Prostate gland (tissue), 2 donors: ENCODE measurements around the gene BDKRB2. TPM values are rescaled to one million over a fixed set of nuclear protein-coding genes. Genes with fewer than 3 reads are reported as not detected.

ENCODE experiments used
- DNase-seq: peaks from one replicate; pipeline ENCODE4 v3.0.0-alpha.2; 2019; ENCODE audit warnings: low spot score
- H3K27ac ChIP-seq, 2 donors: fragments of 200-600 bp; sonication (generic); 2 replicates each; pipeline ENCODE4 v1.5.1; 2017 to 2019
- H3K27me3 ChIP-seq: fragments of 200-600 bp; sonication (generic); replicated peaks from 2 replicates; pipeline ENCODE4 v1.5.1; 2019; ENCODE audit not compliant: insufficient read depth
- H3K36me3 ChIP-seq, 2 donors: fragments of 200-600 bp; sonication (generic); 1 replicate in 1 of 2; 2 replicates in 1 of 2; pipeline versions ENCODE4 v1.5.1 to v1.8.1; 2017 to 2019
- H3K4me1 ChIP-seq: fragments of 200-600 bp; sonication (generic); replicated peaks from 2 replicates; pipeline ENCODE4 v1.5.1; 2019
- H3K4me3 ChIP-seq, 2 donors: fragments of 200-600 bp; sonication (generic); 2 replicates each; pipeline ENCODE4 v1.5.1; 2017 to 2019
- H3K9me3 ChIP-seq: fragments of 200-600 bp; sonication (generic); 2 replicates; pipeline ENCODE4 v1.5.1; 2017
- POLR2A ChIP-seq: fragments of 450-650 bp; IDR thresholded peaks from one replicate; pipeline ENCODE4 v1.6.1; 2016; ENCODE audit warnings: antibody characterized with exemption, mild to moderate bottlenecking
- POLR2AphosphoS5 ChIP-seq: sonication (generic); formaldehyde crosslinking; IDR thresholded peaks from one replicate; pipeline ENCODE4 v1.6.1; 2017; ENCODE audit warnings: antibody characterized with exemption
- WGBS: methylation state at CpG from one replicate; pipeline ENCODE4 v1.1.5; 2018; 5-methylcytosine and 5-hydroxymethylcytosine counted together
- intact Hi-C: fragments of 100-400 bp; cut with DNase I; formaldehyde crosslinking; loops from one replicate; pipeline ENCODE4 v1.14.2; 2022
- total RNA-seq, 2 donors: library from RNA; depleted of rRNA; stranded (reverse); fragments of >200 nt; gene quantifications; one replicate each; pipeline ENCODE4 v1.1.0, GENCODE V29; 2016
- TF ChIP-seq, protein P1 (sequence below), 4 experiments: fragments of 200-600 bp in 2 of 4; fragments of 450-650 bp in 2 of 4; sonication (generic) in 2 of 4; IDR thresholded peaks; 1 replicate in 3 of 4; 2 replicates in 1 of 4; pipeline ENCODE4 v1.5.1; 2016 to 2019; ENCODE audit warnings: antibody characterized with exemption in 4 of 4, mild to moderate bottlenecking in 2 of 4, moderate library complexity in 2 of 4

Gene BDKRB2
- total RNA-seq, 2 donors from 2014 or later = 0.97 to 1.2 TPM

DNA sequence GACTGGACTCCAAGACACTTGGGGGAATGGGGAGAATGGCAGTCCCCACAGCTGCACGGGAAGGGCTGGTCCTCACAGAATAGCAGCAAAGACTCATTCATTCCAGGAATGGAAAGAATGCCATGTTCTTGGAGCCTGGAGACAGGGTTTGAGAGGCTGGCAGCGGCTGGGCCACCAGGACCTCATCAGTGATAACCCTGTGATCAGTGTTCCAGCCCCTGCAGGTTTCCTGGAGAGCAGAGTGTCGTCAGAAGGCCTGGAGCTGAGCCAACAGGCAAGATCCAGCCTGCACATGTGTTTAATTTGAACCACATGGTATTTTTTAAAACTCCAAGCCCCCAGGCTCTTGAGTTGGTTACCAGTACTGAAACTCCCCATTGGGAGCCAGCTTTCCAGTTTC lies 62.7 kb downstream of the BDKRB2 start:
- intact Hi-C loops = no loop called here
- no peak for TF ChIP-seq POLR2AphosphoS5
- no peak for TF ChIP-seq POLR2A
- TF ChIP-seq, protein P1, sequence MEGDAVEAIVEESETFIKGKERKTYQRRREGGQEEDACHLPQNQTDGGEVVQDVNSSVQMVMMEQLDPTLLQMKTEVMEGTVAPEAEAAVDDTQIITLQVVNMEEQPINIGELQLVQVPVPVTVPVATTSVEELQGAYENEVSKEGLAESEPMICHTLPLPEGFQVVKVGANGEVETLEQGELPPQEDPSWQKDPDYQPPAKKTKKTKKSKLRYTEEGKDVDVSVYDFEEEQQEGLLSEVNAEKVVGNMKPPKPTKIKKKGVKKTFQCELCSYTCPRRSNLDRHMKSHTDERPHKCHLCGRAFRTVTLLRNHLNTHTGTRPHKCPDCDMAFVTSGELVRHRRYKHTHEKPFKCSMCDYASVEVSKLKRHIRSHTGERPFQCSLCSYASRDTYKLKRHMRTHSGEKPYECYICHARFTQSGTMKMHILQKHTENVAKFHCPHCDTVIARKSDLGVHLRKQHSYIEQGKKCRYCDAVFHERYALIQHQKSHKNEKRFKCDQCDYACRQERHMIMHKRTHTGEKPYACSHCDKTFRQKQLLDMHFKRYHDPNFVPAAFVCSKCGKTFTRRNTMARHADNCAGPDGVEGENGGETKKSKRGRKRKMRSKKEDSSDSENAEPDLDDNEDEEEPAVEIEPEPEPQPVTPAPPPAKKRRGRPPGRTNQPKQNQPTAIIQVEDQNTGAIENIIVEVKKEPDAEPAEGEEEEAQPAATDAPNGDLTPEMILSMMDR (IDR thresholded peaks at IDR 0.05) = no peak
- peaks cover 2% of the 10 kb centered on the region for H3K27me3 ChIP-seq
- H3K36me3 ChIP-seq = no peaks in the 10 kb centered on the region
- H3K9me3 ChIP-seq = no peaks in the 10 kb centered on the region
- DNase-seq = peak; percentile 14
- H3K27ac ChIP-seq = no peak overlapping the region
- no peaks in the 10 kb centered on the region for H3K4me1 ChIP-seq
- H3K4me3 ChIP-seq = no peak overlapping the region
- WGBS = 16% methylated on average over 3 of the region's 3 CpGs

DNA sequence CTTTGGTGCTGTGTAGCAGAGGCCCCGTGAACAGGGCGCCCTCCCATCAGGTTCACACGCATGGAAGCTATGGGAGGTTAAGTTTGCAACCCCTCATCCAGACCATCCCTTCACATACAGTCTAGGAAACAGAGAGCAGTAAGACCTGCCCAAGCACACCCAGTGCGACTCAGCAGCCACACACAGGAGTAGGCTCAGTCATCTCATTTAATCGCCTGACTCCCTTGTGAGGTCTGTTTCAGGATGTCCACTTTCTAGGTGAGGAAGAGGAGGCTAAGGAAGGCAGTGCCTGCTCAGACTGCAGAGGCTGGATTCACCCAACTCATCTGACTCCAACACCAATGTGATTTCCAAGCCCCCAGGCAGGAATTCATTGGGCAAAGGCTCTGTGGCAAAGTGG lies 63.3 kb downstream of the BDKRB2 start:
- no peak overlapping the region for H3K27ac ChIP-seq
- intact Hi-C loops = no loop called here
- H3K4me1 ChIP-seq = no peaks in the 10 kb centered on the region
- H3K4me3 ChIP-seq = no peak overlapping the region
- DNase-seq = no peak
- H3K36me3 ChIP-seq = no peaks in the 10 kb centered on the region
- H3K9me3 ChIP-seq = no peaks in the 10 kb centered on the region
- TF ChIP-seq, protein P1 (IDR thresholded peaks at IDR 0.05) = no peak
- TF ChIP-seq POLR2AphosphoS5 = no peak
- no peak for TF ChIP-seq POLR2A
- H3K27me3 ChIP-seq = peaks cover under 1% of the 10 kb centered on the region
- 85% methylated on average over 5 of the region's 5 CpGs for WGBS

DNA sequence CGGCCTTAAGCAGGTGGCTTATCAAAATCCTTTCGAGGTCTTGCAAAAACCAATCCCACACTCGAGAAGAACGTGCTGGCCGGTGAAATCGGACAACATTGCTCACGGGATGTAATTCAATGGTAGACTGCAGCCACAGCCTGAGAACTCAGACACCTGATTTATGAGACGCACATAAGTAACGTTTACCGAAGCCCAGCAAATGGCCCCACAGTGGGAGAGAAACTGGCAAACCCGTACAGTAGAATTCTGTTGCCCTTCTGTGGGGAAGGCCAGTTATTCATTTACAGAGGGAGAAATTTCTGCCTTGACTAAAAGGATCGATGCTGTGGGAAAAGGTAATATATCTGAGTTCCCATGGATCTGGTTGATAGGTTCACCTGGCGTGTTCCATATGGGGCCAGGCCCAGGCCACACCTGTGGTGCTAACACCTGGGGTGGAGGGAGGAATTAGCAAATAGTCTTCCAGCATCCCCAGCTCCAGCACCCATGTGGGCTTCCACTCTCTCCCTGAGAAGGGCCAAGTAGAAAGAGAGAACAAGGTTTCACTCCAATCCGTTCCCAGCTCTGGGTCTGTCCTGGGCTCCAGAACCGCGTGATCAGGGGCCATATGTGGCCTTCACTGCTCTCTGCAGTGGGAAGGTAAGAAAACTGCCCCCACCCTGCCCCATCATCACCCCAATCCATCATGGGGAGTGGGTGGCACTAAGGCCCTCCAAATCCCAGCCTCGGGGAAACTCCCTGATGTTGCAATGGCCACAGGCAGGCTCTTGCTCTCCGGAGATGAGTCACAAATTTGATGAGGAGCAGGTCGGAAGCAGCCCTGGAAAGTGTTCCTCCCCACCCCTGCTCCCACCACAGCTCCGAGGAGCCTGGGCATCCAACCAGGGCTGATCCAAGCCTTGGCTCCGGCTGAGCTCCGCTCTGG lies 64.1 kb downstream of the BDKRB2 start:
- H3K27ac ChIP-seq = no peak overlapping the region

DNA sequence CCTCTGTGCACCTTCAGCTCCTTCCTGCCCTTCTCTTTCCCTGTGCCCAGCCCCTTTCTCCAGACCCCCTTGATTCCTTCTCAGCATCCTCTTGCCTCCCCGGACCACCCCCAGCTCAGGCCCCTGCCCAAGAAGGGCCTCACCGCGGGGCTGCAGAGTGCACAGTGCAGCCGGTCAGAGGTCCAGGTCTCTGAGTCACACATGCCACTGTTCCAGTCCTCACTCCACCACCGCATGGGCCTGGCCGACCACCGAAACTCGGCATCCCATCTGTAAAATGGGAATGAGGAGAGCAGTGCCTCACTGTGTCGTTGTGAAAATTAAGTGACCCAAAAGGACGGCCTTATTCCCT lies 64.7 kb downstream of the BDKRB2 start:
- intact Hi-C loops = no loop called here
- TF ChIP-seq, protein P1 (IDR thresholded peaks at IDR 0.05) = no peak
- TF ChIP-seq POLR2A (no peak), POLR2AphosphoS5 (no peak)
- no peak overlapping the region for H3K4me3 ChIP-seq
- 80% methylated on average over 10 of the region's 10 CpGs for WGBS
- H3K27ac ChIP-seq = no peak overlapping the region
- H3K27me3 ChIP-seq = no peaks in the 10 kb centered on the region
- H3K36me3 ChIP-seq = no peaks in the 10 kb centered on the region
- H3K4me1 ChIP-seq = no peaks in the 10 kb centered on the region
- no peaks in the 10 kb centered on the region for H3K9me3 ChIP-seq
- no peak for DNase-seq

More for the DNA sequence above, 64.1 kb downstream of the BDKRB2 start:
- intact Hi-C loops = no loop called here
- TF ChIP-seq POLR2A = no peak
- TF ChIP-seq, protein P1 (IDR thresholded peaks at IDR 0.05) = no peak
- TF ChIP-seq POLR2AphosphoS5 = no peak
- 56% methylated on average over 22 of the region's 22 CpGs for WGBS
- Histone ChIP-seq H3K27me3 (no peaks in the 10 kb centered on the region), H3K36me3 (no peaks in the 10 kb centered on the region), H3K4me1 (no peaks in the 10 kb centered on the region), H3K4me3 (no peak overlapping the region), H3K9me3 (no peaks in the 10 kb centered on the region)
- peak; percentile 11 for DNase-seq
